GM13977 (cell line): ENCODE results near the gene VPS35.
A peak's percentile ranks its signal among the peaks of the same experiment; 100 is the strongest.
"Not testable (repeated sequence)": the region's sequence is repeated elsewhere in the genome, so short reads cannot be mapped to it uniquely, and the experiment has no call there.

Experiments used
- DNase-seq: peaks from one replicate; pipeline ENCODE4 v3.0.0; 2012; ENCODE audit warnings: low spot score
- CTCF ChIP-seq: IDR thresholded peaks from 2 replicates; pipeline ENCODE4 v1.5.1; 2012; ENCODE audit warnings: mild to moderate bottlenecking, control low read depth; ENCODE audit not compliant: insufficient read depth; ENCODE audit errors: extremely low read depth, missing control alignments
- in situ Hi-C: fragments of 300-500 bp; cut with MboI; formaldehyde crosslinking; loops from one replicate; pipeline ENCODE4 v1.12.0; 2022; ENCODE audit warnings: low sequenced_read_pairs, low pct_unique_long_range_greater_than_20kb, mixed read lengths, inconsistent platforms; ENCODE audit not compliant: unreplicated experiment

The VPS35 gene

GRCh38 chr16:46648656-46649055 lies 40.3 kb downstream of the VPS35 start:
- no peak for DNase-seq
- in situ Hi-C loops, result no loop called here
- no peak for TF ChIP-seq CTCF

GRCh38 chr16:46638947-46639925 lies 49.7 kb downstream of the VPS35 start:
- no peak for DNase-seq
- in situ Hi-C loops, result no loop called here

GRCh38 chr16:46632778-46633733 lies 55.9 kb downstream of the VPS35 start:
- no peak for TF ChIP-seq CTCF
- DNase-seq, result no peak
- in situ Hi-C loops, result no loop called here

More at GRCh38 chr16:46638947-46639925, 49.7 kb downstream of the VPS35 start:
- TF ChIP-seq CTCF, result no peak

GRCh38 chr16:46629331-46630219 lies 59.4 kb downstream of the VPS35 start:
- in situ Hi-C loops, result no loop called here
- DNase-seq, result peak; percentile 25
- TF ChIP-seq CTCF, result no peak

- no peak for DNase-seq
- TF ChIP-seq CTCF, result no peak
- in situ Hi-C loops, result no loop called here
Measured at GRCh38 chr16:46627746-46628145, 61.2 kb downstream of the VPS35 start.

GRCh38 chr16:46626681-46627080 lies 62.3 kb downstream of the VPS35 start:
- in situ Hi-C loops, DNase-seq: not testable (repeated sequence)

- in situ Hi-C loops, DNase-seq: not testable (repeated sequence)
Measured at GRCh38 chr16:46624862-46625261, 64.1 kb downstream of the VPS35 start.

- DNase-seq, in situ Hi-C loops: not testable (repeated sequence)
Measured at GRCh38 chr16:46623707-46624106, 65.3 kb downstream of the VPS35 start.

GRCh38 chr16:46623246-46623645 lies 65.7 kb downstream of the VPS35 start:
- in situ Hi-C loops, DNase-seq: not testable (repeated sequence)
